Neural cell (in vitro differentiated cells): ENCODE measurements around the gene RPL18. TPM values are rescaled to one million over a fixed set of nuclear protein-coding genes. Genes with fewer than 3 reads are reported as not detected.

ENCODE experiments used
- H2AFZ ChIP-seq: fragments of 200-600, 300-800 bp; sonication (generic), shearing (Covaris generic); 2 replicates; pipeline ENCODE4 v1.6.0; 2014; ENCODE audit warnings: low read depth, mild to moderate bottlenecking, antibody characterized with exemption, low read length, moderate library complexity
- H3F3A ChIP-seq: fragments of 200-600 bp; shearing (Covaris generic); 2 replicates; pipeline ENCODE4 v1.6.1; 2016; ENCODE audit warnings: mild to moderate bottlenecking, moderate library complexity, mixed read lengths, antibody characterized with exemption, low read length; ENCODE audit not compliant: insufficient read depth, poor library complexity, severe bottlenecking
- H3K27ac ChIP-seq: fragments of 200-600, 300-800 bp; sonication (generic), shearing (Covaris generic); 2 replicates; pipeline ENCODE4 v1.5.1; 2014; ENCODE audit warnings: mild to moderate bottlenecking, low read length, moderate library complexity
- H3K27me3 ChIP-seq: fragments of 300-800, 200-600 bp; sonication (generic), shearing (Covaris generic); 2 replicates; pipeline ENCODE4 v1.6.0; 2014; ENCODE audit warnings: mild to moderate bottlenecking, low read depth, low read length, moderate library complexity; ENCODE audit not compliant: insufficient read depth
- H3K36me3 ChIP-seq: fragments of 300-800, 200-600 bp; sonication (generic), shearing (Covaris generic); 2 replicates; pipeline ENCODE4 v1.5.1; 2014; ENCODE audit warnings: mild to moderate bottlenecking, antibody characterized with exemption, low read length, moderate library complexity; ENCODE audit not compliant: insufficient read depth
- H3K4me2 ChIP-seq: fragments of 300-800, 200-600 bp; sonication (generic), shearing (Covaris generic); 2 replicates; pipeline ENCODE4 v1.6.0; 2014; ENCODE audit warnings: mild to moderate bottlenecking, low read length
- H3K4me3 ChIP-seq: fragments of 300-800, 200-600 bp; sonication (generic), shearing (Covaris generic); 2 replicates; pipeline ENCODE4 v1.5.1; 2014; ENCODE audit warnings: mild to moderate bottlenecking, low read length, moderate library complexity
- H3K79me2 ChIP-seq: fragments of 200-600 bp; shearing (Covaris generic); replicated peaks from 2 replicates; pipeline ENCODE4 v1.6.0; 2014; ENCODE audit warnings: mild to moderate bottlenecking, low read length, moderate library complexity; ENCODE audit not compliant: insufficient read depth
- H3K9ac ChIP-seq: fragments of 300-800, 200-600 bp; sonication (generic), shearing (Covaris generic); 2 replicates; pipeline ENCODE4 v1.6.1; 2016; ENCODE audit warnings: mild to moderate bottlenecking, low read length, mixed read lengths
- H3K9me2 ChIP-seq: fragments of 200-600 bp; shearing (Covaris generic); 2 replicates; pipeline ENCODE4 v1.6.1; 2016; ENCODE audit warnings: mild to moderate bottlenecking, low read length, mixed read lengths; ENCODE audit not compliant: insufficient read depth
- H3K9me3 ChIP-seq: fragments of 200-600, 300-800 bp; sonication (generic), shearing (Covaris generic); 2 replicates; pipeline ENCODE4 v1.6.1; 2016; ENCODE audit warnings: mild to moderate bottlenecking, mixed run types, low read length, moderate library complexity, mixed read lengths
- H4K20me1 ChIP-seq: fragments of 200-600 bp; shearing (Covaris generic); 2 replicates; pipeline ENCODE4 v1.6.1; 2016; ENCODE audit warnings: mild to moderate bottlenecking, mixed run types; ENCODE audit not compliant: insufficient read depth
- CTCF ChIP-seq: fragments of 450-650 bp; IDR thresholded peaks from 2 replicates; pipeline ENCODE4 v1.5.1; 2014; ENCODE audit warnings: antibody characterized with exemption, mild to moderate bottlenecking, moderate library complexity; ENCODE audit not compliant: poor library complexity, severe bottlenecking
- EP300 ChIP-seq: fragments of 450-650 bp; conservative IDR thresholded peaks from 2 replicates; pipeline ENCODE4 v1.6.1; 2014; ENCODE audit warnings: antibody characterized with exemption, mild to moderate bottlenecking, moderate library complexity; ENCODE audit not compliant: poor library complexity, severe bottlenecking
- EZH2 ChIP-seq: fragments of 200-600, 300-800 bp; shearing (Covaris generic), sonication (generic); IDR thresholded peaks from 2 replicates; pipeline ENCODE4 v1.6.1; 2014; ENCODE audit warnings: antibody characterized with exemption, low read length, borderline replicate concordance, mild to moderate bottlenecking; ENCODE audit not compliant: insufficient read depth, poor library complexity, severe bottlenecking
- MXI1 ChIP-seq: fragments of 450-650 bp; conservative IDR thresholded peaks from 2 replicates; pipeline ENCODE4 v1.6.1; 2014; ENCODE audit warnings: antibody characterized with exemption, mild to moderate bottlenecking; ENCODE audit not compliant: poor library complexity, severe bottlenecking
- POLR2AphosphoS5 ChIP-seq: IDR thresholded peaks from 2 replicates; pipeline ENCODE4 v1.6.1; 2012
- RAD21 ChIP-seq: fragments of 450-650 bp; conservative IDR thresholded peaks from 2 replicates; pipeline ENCODE4 v1.6.1; 2014; ENCODE audit warnings: antibody characterized with exemption, mild to moderate bottlenecking, moderate library complexity
- REST ChIP-seq: IDR thresholded peaks from 2 replicates; pipeline ENCODE4 v1.6.1; 2012; ENCODE audit warnings: borderline replicate concordance
- SMC3 ChIP-seq: fragments of 450-650 bp; conservative IDR thresholded peaks from 2 replicates; pipeline ENCODE4 v1.6.1; 2014; ENCODE audit warnings: antibody characterized with exemption, mild to moderate bottlenecking, moderate library complexity; ENCODE audit not compliant: poor library complexity
- TAF1 ChIP-seq: IDR thresholded peaks from 2 replicates; pipeline ENCODE4 v1.6.1; 2012; ENCODE audit warnings: low read depth
- polyA plus RNA-seq: library from polyadenylated mRNA; depleted of rRNA; stranded (reverse); fragments of >200 nt; gene quantifications from 2 replicates; pipeline ENCODE4 v1.2.3, GENCODE V29; 2014

The RPL18 gene
- polyA plus RNA-seq, 1 donor from 2014 or later: 2,102 TPM

GRCh38 chr19:48600679-48601417, 18.1 kb downstream of the RPL18 start:
- H3K27ac ChIP-seq: no peak overlapping the region
- H2AFZ ChIP-seq: no peak overlapping the region
- no peak overlapping the region for H3K4me3 ChIP-seq
- H3K9ac ChIP-seq: no peak overlapping the region
- no peak for TF ChIP-seq POLR2AphosphoS5
- no peaks in the 10 kb centered on the region for H3K27me3 ChIP-seq
- H3K36me3 ChIP-seq: no peaks in the 10 kb centered on the region
- no peaks in the 10 kb centered on the region for H3K9me3 ChIP-seq
- H3K79me2 ChIP-seq: no peaks in the 10 kb centered on the region
- no peaks in the 10 kb centered on the region for H4K20me1 ChIP-seq
- H3K9me2 ChIP-seq: no peaks in the 10 kb centered on the region
- H3F3A ChIP-seq: no peaks in the 10 kb centered on the region
- H3K4me2 ChIP-seq: no peak overlapping the region

- Histone ChIP-seq H4K20me1 (no peaks in the 10 kb centered on the region), H2AFZ (no peak overlapping the region), H3K4me2 (no peak overlapping the region), H3K36me3 (no peaks in the 10 kb centered on the region), H3K79me2 (no peaks in the 10 kb centered on the region), H3K9ac (no peak overlapping the region), H3K9me3 (no peaks in the 10 kb centered on the region), H3K4me3 (no peak overlapping the region), H3K9me2 (no peaks in the 10 kb centered on the region), H3F3A (no peaks in the 10 kb centered on the region), H3K27me3 (no peaks in the 10 kb centered on the region), H3K27ac (no peak overlapping the region)
- no peak for TF ChIP-seq RAD21
- TF ChIP-seq EZH2: no peak
- no peak for TF ChIP-seq TAF1
- TF ChIP-seq POLR2AphosphoS5: no peak
- no peak for TF ChIP-seq REST
- TF ChIP-seq EP300: no peak
- no peak for TF ChIP-seq MXI1
- no peak for TF ChIP-seq SMC3
- no peak for TF ChIP-seq CTCF
These were observed 19.8 kb downstream of the RPL18 start for GRCh38 chr19:48598996-48599700.
